HG02759 (cell line): ENCODE measurements around the gene BICD1.

ENCODE experiments used
- ATAC-seq: cut with Tn5 transposase; IDR thresholded peaks from one replicate; pipeline ENCODE4 v1.9.1; 2021; ENCODE audit warnings: mild to moderate bottlenecking, moderate library complexity; ENCODE audit not compliant: unreplicated experiment

BICD1 gene

GRCh38 chr12:32102234-32102633 is 4.4 kb upstream of the BICD1 start:
- no peak for ATAC-seq

GRCh38 chr12:32104572-32105355 is 1.9 kb upstream of the BICD1 start:
- ATAC-seq, result no peak

GRCh38 chr12:32105986-32106516 is 596 bp upstream of the BICD1 start:
- no peak for ATAC-seq

- peak; percentile 6 for ATAC-seq
Measured at GRCh38 chr12:32107359-32108267, 966 bp downstream of the BICD1 start.

- no peak for ATAC-seq
Measured at GRCh38 chr12:32108787-32109186, 2.1 kb downstream of the BICD1 start.

- no peak for ATAC-seq
Measured at GRCh38 chr12:32110417-32110816, 3.8 kb downstream of the BICD1 start.

GRCh38 chr12:32110942-32111341 is 4.3 kb downstream of the BICD1 start:
- no peak for ATAC-seq

- no peak for ATAC-seq
Measured at GRCh38 chr12:32115404-32116104, 8.9 kb downstream of the BICD1 start.

- no peak for ATAC-seq
Measured at GRCh38 chr12:32116897-32117296, 10.2 kb downstream of the BICD1 start.

GRCh38 chr12:32117316-32117715 is 10.7 kb downstream of the BICD1 start:
- ATAC-seq, result no peak

- ATAC-seq, result no peak
Measured at GRCh38 chr12:32118806-32119205, 12.2 kb downstream of the BICD1 start.

GRCh38 chr12:32120419-32120818 is 13.8 kb downstream of the BICD1 start:
- ATAC-seq, result peak; percentile 81

GRCh38 chr12:32124637-32125036 is 18.0 kb downstream of the BICD1 start:
- ATAC-seq, result no peak

- ATAC-seq, result no peak
Measured at GRCh38 chr12:32125455-32126084, 18.9 kb downstream of the BICD1 start.

- ATAC-seq, result no peak
Measured at GRCh38 chr12:32126720-32127119, 20.1 kb downstream of the BICD1 start.

- no peak for ATAC-seq
Measured at GRCh38 chr12:32131666-32132065, 25.0 kb downstream of the BICD1 start.

- peak; percentile 64 for ATAC-seq
Measured at GRCh38 chr12:32134101-32134888, 27.6 kb downstream of the BICD1 start.

GRCh38 chr12:32135967-32136366 is 29.3 kb downstream of the BICD1 start:
- ATAC-seq, result no peak

- no peak for ATAC-seq
Measured at GRCh38 chr12:32136404-32136803, 29.8 kb downstream of the BICD1 start.

GRCh38 chr12:32139064-32139421 is 32.4 kb downstream of the BICD1 start:
- peak; percentile 83 for ATAC-seq
